GM06990 (cell line): ENCODE measurements around the gene DGUOK.

ENCODE experiments used
- DNase-seq: peaks from one replicate; pipeline ENCODE4 v3.0.0-alpha.2; 2011; ENCODE audit not compliant: insufficient read length; ENCODE audit errors: extremely low read depth
- H3K27me3 ChIP-seq: replicated peaks from 2 replicates; pipeline ENCODE4 v1.6.0; 2011; ENCODE audit warnings: low read length; ENCODE audit not compliant: control insufficient read depth, insufficient read depth
- H3K36me3 ChIP-seq: 2 replicates; pipeline ENCODE4 v1.5.1; 2011; ENCODE audit warnings: low read length; ENCODE audit not compliant: control insufficient read depth, insufficient read depth
- H3K4me3 ChIP-seq: replicated peaks from 2 replicates; pipeline ENCODE4 v1.5.1; 2011; ENCODE audit warnings: low read depth, mild to moderate bottlenecking, control low read depth, low read length
- TF ChIP-seq, protein P1 (sequence below): IDR thresholded peaks from 2 replicates; pipeline ENCODE4 v1.5.1; 2011; ENCODE audit warnings: low read length, control low read depth, mild to moderate bottlenecking, inconsistent platforms; ENCODE audit not compliant: insufficient read depth, poor library complexity, severe bottlenecking

DGUOK gene

DNA sequence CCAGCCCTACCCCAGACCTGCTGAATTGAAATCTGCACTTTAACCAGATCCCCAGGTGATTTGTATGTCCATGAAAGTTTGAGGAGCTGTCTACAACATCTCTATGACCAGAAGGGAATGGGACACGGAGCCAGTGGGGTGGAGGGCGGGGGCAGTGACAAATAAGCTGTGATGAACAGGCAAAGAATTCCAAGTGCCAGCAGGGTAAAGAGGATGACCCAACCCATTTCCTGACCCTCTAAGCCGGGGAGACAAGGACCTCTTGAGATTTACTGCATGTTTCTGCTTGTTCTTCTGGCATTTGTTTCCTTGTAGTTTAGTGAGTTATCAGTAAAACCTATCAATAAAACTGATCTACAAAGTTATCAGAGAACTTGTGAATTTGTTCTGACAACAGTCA, 66.7 kb downstream of the DGUOK start:
- H3K4me3 ChIP-seq, result no peak overlapping the region
- no peaks in the 10 kb centered on the region for H3K27me3 ChIP-seq
- peaks cover 9% of the 10 kb centered on the region for H3K36me3 ChIP-seq
- no peak for DNase-seq
- TF ChIP-seq, protein P1, sequence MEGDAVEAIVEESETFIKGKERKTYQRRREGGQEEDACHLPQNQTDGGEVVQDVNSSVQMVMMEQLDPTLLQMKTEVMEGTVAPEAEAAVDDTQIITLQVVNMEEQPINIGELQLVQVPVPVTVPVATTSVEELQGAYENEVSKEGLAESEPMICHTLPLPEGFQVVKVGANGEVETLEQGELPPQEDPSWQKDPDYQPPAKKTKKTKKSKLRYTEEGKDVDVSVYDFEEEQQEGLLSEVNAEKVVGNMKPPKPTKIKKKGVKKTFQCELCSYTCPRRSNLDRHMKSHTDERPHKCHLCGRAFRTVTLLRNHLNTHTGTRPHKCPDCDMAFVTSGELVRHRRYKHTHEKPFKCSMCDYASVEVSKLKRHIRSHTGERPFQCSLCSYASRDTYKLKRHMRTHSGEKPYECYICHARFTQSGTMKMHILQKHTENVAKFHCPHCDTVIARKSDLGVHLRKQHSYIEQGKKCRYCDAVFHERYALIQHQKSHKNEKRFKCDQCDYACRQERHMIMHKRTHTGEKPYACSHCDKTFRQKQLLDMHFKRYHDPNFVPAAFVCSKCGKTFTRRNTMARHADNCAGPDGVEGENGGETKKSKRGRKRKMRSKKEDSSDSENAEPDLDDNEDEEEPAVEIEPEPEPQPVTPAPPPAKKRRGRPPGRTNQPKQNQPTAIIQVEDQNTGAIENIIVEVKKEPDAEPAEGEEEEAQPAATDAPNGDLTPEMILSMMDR, result no peak

DNA sequence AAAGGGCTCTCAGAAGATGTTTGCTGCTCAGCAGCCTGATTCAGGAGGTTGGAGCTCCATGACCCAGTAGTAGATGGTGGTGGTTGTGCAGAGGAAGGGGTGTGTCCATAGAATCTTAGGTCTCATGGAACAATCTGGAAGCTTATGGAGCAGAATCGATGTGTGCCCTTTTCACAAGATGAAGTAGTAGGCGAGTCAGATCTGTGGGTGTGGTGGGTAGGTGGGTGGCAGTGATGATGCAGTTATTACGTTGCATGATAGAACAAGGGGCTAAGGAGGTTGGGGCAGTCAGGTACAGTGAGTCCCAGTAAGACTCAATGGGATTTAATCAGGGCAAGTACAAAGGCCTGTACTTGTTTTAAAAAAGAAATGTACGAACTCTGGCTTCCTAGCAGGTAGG, 67.1 kb downstream of the DGUOK start:
- TF ChIP-seq, protein P1, result no peak
- Histone ChIP-seq H3K27me3 (no peaks in the 10 kb centered on the region), H3K36me3 (peaks cover 10% of the 10 kb centered on the region), H3K4me3 (no peak overlapping the region)
- DNase-seq, result no peak

DNA sequence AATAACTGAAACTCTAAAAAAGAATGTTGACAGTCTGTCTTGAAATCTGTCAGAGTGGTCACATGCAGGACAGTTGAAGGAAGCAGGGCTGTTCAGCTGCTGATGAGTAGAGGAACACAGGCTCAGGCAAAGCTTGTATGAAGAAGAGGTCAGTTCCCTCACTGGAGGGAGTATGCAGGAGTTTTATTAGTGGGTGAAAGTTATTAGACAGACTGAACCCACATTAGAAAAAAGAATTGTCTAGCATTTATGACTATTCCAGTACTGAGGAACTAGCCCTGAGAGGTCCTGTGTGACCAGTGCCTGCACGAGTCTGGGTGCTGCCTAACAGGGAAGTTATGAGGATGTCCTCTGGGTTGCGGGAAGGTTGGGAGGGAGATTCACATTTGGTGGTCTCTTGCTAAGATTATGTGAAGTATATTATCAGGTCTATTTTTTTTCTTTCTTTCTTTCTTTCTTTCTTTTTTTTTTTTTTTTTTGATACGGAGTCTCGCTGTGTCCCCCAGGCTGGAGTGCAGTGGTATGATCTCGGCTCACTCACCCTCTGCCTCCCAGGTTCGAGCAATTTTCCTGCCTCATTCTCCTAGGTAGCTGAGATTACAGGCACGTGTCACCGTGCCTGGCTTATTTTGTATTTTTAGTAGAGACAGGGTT, 67.6 kb downstream of the DGUOK start:
- no peak overlapping the region for H3K4me3 ChIP-seq
- H3K36me3 ChIP-seq, result peaks cover 13% of the 10 kb centered on the region
- H3K27me3 ChIP-seq, result no peaks in the 10 kb centered on the region
- no peak for DNase-seq
- TF ChIP-seq, protein P1, result no peak

DNA sequence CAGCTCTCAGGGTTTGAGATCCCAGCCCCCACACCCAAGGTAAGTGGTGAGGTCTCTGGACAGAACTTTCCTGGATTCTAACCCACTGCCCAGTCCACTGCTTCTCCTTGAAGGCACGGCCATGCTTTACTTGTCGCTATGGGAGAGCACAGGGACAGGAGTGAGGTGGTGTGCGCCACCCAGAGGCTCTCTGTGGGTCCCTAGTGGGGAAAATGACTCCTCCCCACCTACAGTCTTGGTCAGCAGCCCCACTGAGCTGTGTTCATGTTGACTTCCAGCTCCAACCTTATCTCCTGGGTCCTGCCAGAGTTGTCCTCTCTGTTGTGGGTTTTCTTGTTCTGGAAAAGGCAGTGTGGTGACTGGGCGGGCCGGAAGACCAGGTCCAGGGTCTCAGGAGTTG, 69.1 kb downstream of the DGUOK start:
- peaks cover 13% of the 10 kb centered on the region for H3K36me3 ChIP-seq
- no peak overlapping the region for H3K4me3 ChIP-seq
- TF ChIP-seq, protein P1, result peak; percentile 26
- H3K27me3 ChIP-seq, result no peaks in the 10 kb centered on the region
- DNase-seq, result no peak

DNA sequence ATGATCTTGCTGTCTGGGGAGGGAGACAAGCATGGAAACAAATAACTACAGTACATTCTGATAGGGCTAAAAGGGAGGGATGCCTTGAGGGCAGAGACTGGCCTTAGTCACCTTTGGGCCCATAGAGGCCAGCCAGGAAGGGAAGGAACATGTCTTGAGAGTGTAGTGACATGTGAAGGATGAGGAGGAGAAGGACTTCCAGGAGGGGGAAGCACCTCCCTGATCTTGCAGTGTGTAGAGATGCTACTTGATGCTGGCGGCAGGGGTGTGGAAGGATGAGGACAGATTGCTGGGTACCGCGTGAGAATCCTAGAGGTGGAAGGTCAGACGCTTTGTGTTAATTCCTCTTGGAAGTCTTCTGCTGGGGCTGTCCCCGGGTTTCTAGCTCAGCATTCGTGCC, 71.1 kb downstream of the DGUOK start:
- H3K27me3 ChIP-seq, result no peaks in the 10 kb centered on the region
- H3K4me3 ChIP-seq, result no peak overlapping the region
- H3K36me3 ChIP-seq, result peaks cover 11% of the 10 kb centered on the region
- DNase-seq, result no peak
- TF ChIP-seq, protein P1, result no peak

DNA sequence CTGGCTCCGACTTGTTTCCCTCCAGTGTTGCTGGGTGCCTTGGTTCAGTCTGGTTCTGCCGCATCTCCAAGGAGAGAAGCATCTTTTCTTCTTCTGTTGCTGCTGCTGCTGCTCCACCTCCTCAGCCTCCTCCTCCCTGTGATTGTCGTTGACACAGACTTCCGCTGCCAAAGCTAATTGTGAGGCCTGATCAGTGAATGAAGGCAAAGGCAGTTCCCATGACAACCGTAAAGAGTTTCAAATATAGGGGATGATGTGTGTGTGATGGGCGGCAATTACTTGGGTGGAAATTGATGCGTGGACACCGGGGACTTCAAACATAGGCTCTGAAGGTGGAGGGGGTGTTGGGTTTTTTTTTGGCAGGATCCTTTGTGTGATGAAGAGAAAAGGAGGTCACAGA, 71.8 kb downstream of the DGUOK start:
- DNase-seq, result no peak
- Histone ChIP-seq H3K4me3 (no peak overlapping the region), H3K27me3 (no peaks in the 10 kb centered on the region), H3K36me3 (peaks cover 10% of the 10 kb centered on the region)
- TF ChIP-seq, protein P1, result no peak
